GM18519 (cell line): ENCODE measurements around the gene UBE2Z.
A peak's percentile ranks its signal among the peaks of the same experiment; 100 is the strongest.
"Not testable (repeated sequence)": the region's sequence is repeated elsewhere in the genome, so short reads cannot be mapped to it uniquely, and the experiment has no call there.

Experiments used
- ATAC-seq: cut with Tn5 transposase; IDR thresholded peaks from one replicate; pipeline ENCODE4 v1.9.1; 2021; ENCODE audit warnings: mild to moderate bottlenecking, moderate library complexity; ENCODE audit not compliant: unreplicated experiment, low FRiP score

The UBE2Z gene

DNA sequence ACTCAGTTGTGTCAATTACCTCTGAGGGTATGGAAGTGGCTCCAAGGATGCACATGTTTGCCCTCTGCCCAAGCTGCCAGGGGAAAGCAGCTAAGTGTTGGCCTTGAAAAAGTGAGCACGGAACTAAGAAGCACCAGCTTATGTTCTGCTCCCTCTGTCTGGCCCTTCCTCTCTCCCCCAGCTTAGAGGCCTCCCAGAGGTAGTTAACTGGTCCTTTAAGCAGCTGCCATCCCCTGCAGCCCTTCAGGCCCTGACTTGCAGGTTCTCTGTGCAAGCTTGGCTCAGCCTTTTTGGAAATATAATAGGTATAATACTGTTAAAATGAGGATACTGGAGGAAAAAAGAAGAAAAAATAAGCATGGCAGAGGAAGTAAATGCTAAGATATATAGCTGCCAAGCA, 7.0 kb upstream of the UBE2Z start:
- no peak for ATAC-seq

GRCh38 chr17:48903401-48903800, 4.8 kb upstream of the UBE2Z start:
- no peak for ATAC-seq

- ATAC-seq, result no peak
Observed at GRCh38 chr17:48904428-48904827, 3.8 kb upstream of the UBE2Z start.

DNA sequence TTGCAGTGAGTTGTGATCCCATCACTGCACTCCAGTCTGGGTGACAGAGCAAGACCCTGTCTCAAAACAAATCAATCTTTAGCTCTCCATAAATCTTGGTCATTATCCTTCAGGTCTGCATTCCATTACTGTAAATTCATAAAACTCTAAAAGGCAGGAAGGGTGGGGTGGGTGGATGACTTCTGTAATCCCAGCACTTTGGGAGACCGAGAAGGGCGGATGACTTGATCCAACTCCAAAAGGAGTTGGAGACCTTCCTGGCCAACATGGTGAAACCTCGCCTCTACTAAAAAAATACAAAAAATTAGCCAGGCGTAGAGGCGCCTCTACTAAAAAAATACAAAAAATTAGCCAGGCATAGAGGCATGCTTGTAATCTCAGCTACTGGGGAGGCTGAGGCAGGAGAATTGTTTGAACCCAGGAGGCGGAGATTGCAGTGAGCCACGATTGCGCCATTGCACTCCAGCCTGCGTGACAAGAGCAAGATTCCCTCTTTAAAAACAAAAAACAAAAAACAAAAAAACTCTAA, 2.2 kb upstream of the UBE2Z start:
- no peak for ATAC-seq

- no peak for ATAC-seq
Observed at GRCh38 chr17:48907713-48908046, 527 bp upstream of the UBE2Z start.

DNA sequence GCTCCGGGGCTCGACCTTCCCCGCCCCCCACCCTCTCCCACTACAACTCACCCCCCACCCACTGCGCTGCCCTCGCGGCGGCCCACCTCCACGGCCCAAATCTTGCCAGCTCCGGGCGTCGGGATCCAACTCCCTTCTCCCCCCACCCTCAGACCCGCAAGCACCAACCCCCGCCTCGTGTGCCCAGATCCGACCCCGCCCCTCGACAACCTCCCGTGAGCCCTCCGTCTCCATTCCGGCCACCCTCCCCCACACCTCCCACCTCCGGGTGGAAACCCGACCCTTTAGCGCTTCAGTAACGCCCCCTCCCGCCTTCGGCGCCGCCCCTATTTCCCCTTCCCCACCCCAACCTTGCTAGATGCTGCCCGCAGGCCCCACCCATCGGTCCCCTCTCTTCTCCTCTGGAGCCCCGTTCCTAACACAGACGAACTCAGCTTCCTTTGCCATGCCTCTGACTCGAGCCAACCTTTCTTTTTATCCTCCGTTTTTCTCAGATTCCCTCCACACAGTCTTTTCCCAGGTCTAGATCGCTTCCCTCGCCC, 717 bp downstream of the UBE2Z start:
- no peak for ATAC-seq

- no peak for ATAC-seq
Observed at GRCh38 chr17:48909783-48910182, 1.6 kb downstream of the UBE2Z start.

DNA sequence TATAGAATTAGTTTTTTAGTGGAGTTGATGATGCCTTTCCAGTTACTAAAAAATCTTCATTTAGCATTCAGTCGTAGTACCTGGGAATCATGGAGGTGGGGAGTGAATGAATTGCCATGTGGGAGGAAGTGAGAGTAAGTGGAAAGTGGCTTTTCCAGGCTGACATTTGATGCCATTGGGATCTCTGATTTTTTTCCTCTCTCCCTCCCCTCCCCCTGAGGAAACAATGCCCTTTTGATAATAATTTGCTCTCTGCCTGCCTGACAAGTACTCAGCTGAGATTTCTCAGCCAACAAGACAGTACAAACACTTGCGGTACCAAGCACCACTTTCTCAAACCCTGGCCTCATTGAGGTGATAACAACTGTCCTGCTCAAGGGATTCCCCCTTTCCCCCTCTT, 2.2 kb downstream of the UBE2Z start:
- no peak for ATAC-seq

- no peak for ATAC-seq
Observed at GRCh38 chr17:48912476-48912875, 4.3 kb downstream of the UBE2Z start.

GRCh38 chr17:48915459-48916282, 7.5 kb downstream of the UBE2Z start:
- ATAC-seq, result no peak

DNA sequence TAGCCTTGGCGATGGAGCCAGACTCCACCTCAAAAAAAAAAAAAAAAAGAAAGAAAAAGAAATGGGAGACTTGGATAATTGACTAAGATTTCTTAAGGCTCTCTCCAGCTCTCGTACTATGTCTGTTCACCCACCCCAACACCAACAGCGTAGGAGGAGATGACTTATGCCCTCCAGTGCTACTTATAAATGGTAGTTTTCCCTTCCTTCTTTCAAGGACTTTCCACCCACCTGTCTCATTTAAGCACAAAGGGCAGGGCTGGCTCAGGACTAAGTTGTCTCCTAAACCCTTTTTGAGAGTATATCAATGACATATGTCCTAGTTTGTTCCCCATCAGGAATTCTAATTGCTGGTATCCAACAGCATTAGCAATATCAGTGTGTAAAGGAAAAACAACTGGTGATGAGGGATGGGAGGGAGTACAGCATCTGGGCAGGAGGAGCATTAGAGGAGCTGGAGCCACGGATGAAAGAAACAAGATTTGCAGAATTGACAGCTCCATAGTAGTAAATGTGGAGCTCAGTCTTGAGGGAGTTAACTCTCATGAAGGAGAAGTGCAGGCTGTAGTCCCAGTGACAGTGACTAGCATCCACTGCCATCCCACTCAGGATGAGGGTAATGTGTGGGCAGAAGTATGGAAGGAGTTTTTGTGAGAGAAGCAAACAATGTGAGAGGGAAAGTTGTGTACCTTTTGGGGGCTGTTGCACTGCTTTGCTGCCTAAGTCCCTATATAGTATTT, 17.2 kb downstream of the UBE2Z start:
- no peak for ATAC-seq

DNA sequence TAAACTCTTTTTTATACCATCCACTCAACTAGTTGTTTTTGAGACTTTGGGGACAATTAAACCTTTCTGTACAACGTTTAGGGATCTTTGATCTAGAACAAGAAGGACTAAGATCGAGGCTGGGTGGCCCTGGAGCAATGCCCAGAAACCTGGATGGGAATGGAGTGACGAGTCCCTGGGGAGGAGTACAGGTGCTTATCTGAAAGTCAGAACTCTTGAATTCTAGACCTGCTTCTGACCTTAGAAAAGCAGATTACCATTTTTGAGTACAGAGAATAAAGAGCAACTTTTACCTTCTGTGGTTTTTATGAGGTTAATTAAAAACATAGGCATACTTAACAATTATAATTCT, 17.8 kb downstream of the UBE2Z start:
- no peak for ATAC-seq

GRCh38 chr17:48927978-48928745, 20.0 kb downstream of the UBE2Z start:
- ATAC-seq, result no peak

DNA sequence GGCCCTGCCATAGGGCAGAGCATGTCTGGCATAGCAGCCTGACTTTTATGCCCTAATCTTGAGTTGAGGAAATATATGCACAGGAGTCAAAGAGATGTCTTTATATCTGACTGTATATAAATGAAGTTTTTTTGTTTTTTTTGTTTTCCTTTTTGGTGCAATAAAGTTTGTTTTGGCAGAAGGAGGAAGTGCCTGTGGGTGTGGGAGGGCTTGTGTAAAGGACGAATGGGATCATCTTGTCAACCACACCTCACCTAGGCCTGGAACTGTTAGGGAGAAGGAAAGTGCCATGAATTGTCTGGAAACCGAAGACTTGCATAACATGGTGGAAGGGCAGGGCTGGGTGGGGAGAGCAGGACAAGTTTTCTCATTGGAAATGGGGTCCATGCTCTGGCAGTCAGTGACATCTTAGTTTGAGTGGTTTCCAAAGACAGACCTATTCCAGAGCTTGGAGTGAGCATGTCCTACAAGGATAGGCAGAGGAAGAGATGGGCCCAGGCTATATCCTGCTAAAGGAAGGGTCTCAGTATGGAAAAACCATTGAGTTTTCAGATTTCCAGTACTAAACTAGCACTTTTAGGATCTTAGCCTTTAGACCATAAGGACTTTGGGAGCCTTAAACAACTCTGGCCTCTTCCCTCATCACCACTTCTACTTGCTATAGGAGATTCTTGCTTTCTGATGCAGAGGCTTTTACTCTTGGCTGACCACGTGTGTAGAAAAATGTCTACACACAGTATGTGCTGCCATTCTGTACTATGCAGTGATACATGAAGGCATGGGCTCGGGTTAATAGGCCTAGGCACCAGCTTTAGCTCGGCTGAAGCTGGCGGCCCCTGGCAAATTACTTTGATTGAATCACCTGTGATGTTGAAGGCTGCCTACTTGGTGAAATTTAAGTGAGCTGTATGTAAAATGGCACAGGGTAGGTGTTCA, 20.9 kb downstream of the UBE2Z start:
- no peak for ATAC-seq

DNA sequence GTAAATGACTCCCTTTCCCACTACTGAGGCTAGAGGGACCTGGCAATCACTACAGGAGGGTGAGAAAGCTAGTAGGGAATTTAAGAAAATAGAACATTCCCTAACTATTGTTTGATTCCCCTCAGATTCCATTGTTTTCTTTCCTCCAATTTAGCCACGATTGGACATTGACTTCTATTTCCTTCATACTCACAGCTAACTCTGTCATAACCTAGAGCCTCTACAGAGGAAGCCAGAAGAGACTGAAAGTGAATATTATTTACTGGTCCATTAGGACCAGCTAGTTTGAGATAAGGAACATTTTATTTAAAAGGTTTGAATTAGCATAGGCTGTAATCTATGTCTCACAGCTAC, 21.6 kb downstream of the UBE2Z start:
- ATAC-seq, result no peak

- ATAC-seq, result no peak
Observed at GRCh38 chr17:48930435-48930873, 22.2 kb downstream of the UBE2Z start.

DNA sequence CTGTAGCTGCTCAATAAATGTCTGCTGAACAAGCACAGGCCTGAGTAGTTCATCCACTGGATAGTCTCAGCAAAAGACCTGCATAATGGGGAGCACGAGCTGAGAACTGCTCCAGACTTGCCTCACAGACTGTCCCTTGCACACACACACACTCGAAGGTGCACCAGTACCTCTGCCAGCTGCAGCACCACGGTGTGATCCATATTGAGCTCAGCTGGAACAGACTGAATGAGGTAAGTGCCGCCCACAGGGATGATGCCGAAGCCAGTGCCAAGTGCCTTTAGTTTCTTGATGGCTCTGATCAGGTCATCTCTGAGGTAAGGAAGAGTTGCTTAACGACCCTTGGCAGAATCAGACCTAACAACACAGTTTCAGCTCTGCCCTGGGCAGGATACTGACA, 24.8 kb downstream of the UBE2Z start:
- ATAC-seq, result no peak

DNA sequence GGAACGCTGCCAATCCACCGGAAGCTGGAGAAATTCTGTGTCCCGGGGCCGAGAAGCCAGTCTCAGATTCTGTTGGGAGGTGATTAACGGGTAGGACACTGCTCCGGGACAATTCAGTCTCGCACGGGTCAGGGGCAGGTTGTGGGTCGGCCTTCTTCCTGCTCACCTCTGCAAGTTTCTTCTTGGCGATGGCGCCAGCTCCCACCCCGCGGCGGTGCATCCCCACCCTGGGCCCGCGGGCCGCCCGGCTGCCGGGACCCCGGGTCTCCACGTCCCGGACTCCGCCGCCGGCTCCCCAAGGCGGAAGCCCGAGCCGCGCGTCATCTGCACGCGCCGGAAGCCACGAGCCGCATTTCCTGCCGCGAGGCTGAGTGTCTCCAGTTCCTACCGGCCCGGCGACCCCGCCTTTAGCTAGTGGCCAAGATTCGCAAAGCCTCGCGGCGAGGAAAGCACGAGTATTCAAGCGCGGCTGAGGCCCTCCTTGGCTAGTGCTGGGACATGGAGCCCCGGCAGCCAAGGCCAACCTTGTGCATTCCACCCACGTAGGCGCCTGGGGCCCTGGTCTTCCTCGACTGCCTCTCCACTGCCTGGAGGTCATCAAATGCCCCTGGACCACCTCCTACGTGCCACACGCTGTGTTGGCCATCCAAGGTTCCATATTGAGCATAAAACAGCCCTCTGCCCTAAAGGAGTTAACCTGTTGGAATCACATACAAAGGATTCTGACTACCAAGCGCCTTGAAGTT, 36.5 kb downstream of the UBE2Z start, which contains the start of gene SNF8:
TSS of gene SNF8 (minus strand) at position 328 of the 746 bp plus-strand sequence. CDS start at position 220, 108 bp downstream.
- ATAC-seq, result peak; percentile 77

GRCh38 chr17:48945261-48945651, 37.0 kb downstream of the UBE2Z start:
- not testable (repeated sequence) for ATAC-seq
